B cell (primary cell): ENCODE data around the gene KIF23. TPM values are rescaled to one million over a fixed set of nuclear protein-coding genes. Genes with fewer than 3 reads are reported as not detected.

Source experiments
- ATAC-seq: fragments of 200-7000 bp; cut with Tn5 transposase; one replicate; pipeline ENCODE4 v1.10.0; 2021; ENCODE audit warnings: low read depth, mild to moderate bottlenecking, moderate number of reproducible peaks, moderate library complexity
- CTCF ChIA-PET: fragments of 350-600 bp; sonication (Branson Sonifier 250); formaldehyde crosslinking; loops from one replicate; lab custom pipeline; 2021; ENCODE audit warnings: antibody characterized with exemption, inconsistent platforms; lab: Charles Lee
- POLR2A ChIA-PET: fragments of 350-600 bp; sonication (Branson Sonifier 250); formaldehyde crosslinking; loops from one replicate; lab custom pipeline; 2021; ENCODE audit warnings: antibody characterized with exemption; lab: Charles Lee
- DNase-seq: peaks from one replicate; pipeline ENCODE4 v3.0.0; 2013
- H2AFZ ChIP-seq: 2 replicates; pipeline ENCODE4 v1.6.1; 2012; ENCODE audit warnings: mild to moderate bottlenecking, low read depth, low read length; ENCODE audit not compliant: insufficient read depth, poor library complexity, severe bottlenecking
- H3K27ac ChIP-seq, 2 donors: 1 replicate in 1 of 2; 2 replicates in 1 of 2; pipeline ENCODE4 v1.5.1; 2012 to 2013; ENCODE audit warnings: low read length in 2 of 2, mild to moderate bottlenecking in 2 of 2, moderate library complexity in 1 of 2
- H3K27me3 ChIP-seq, 4 experiments: fragments of 200-600 bp in 1 of 4; sonication (generic) in 1 of 4; replicated peaks in 1 of 4; 1 replicate in 2 of 4; 2 replicates in 2 of 4; pipeline versions ENCODE4 v1.6.1 to v1.7.0; 2013 to 2016; ENCODE audit warnings: low read length in 3 of 4, mild to moderate bottlenecking in 2 of 4, mixed read lengths in 1 of 4, moderate library complexity in 1 of 4; ENCODE audit not compliant: insufficient read depth in 4 of 4, control insufficient read depth in 3 of 4; ENCODE audit errors: control extremely low read depth in 1 of 4
- H3K36me3 ChIP-seq, 2 experiments: replicated peaks in 1 of 2; 1 replicate in 1 of 2; 2 replicates in 1 of 2; pipeline versions ENCODE4 v1.6.1 to v1.7.1; 2013; ENCODE audit warnings: low read length in 1 of 2; ENCODE audit not compliant: insufficient read depth in 2 of 2, control insufficient read depth in 1 of 2; ENCODE audit errors: control extremely low read depth in 1 of 2, extremely low read depth in 1 of 2
- H3K4me1 ChIP-seq, 2 donors: fragments of 200-600 bp in 1 of 2; sonication (generic) in 1 of 2; 1 replicate in 1 of 2; 2 replicates in 1 of 2; pipeline versions ENCODE4 v1.5.1 to v1.6.1; 2013 to 2017; ENCODE audit warnings: low read length in 2 of 2; ENCODE audit not compliant: control insufficient read depth in 2 of 2, insufficient read depth in 2 of 2
- H3K4me2 ChIP-seq: replicated peaks from 2 replicates; pipeline ENCODE3; 2012; ENCODE audit warnings: mild to moderate bottlenecking, low read depth, low read length; ENCODE audit not compliant: poor library complexity, severe bottlenecking
- H3K4me3 ChIP-seq, 5 experiments: fragments of 200-600 bp in 1 of 5; sonication (generic) in 1 of 5; 1 replicate in 3 of 5; 2 replicates in 2 of 5; pipeline versions ENCODE4 v1.5.1 to v1.7.0; 2011 to 2016; ENCODE audit warnings: low read length in 4 of 5, mild to moderate bottlenecking in 4 of 5, low read depth in 2 of 5, control low read depth in 1 of 5, moderate library complexity in 1 of 5; ENCODE audit not compliant: insufficient read depth in 1 of 5; ENCODE audit errors: control extremely low read depth in 1 of 5, extremely low read depth in 1 of 5
- H3K79me2 ChIP-seq: fragments of 200-600 bp; sonication (generic); one replicate; pipeline ENCODE4 v1.6.0; 2016; ENCODE audit warnings: low read length; ENCODE audit not compliant: control insufficient read depth, insufficient read depth
- H3K9ac ChIP-seq: fragments of 200-600 bp; sonication (generic); 2 replicates; pipeline ENCODE4 v1.6.1; 2017; ENCODE audit warnings: mild to moderate bottlenecking, low read length, moderate library complexity
- H3K9me3 ChIP-seq, 3 donors: one replicate each; pipeline versions ENCODE4 v1.6.1 to v1.7.1; 2013; ENCODE audit warnings: low read length in 2 of 3; ENCODE audit not compliant: control insufficient read depth in 2 of 3, insufficient read depth in 1 of 3; ENCODE audit errors: control extremely low read depth in 1 of 3
- H4K20me1 ChIP-seq: 2 replicates; pipeline ENCODE4 v1.6.0; 2012; ENCODE audit warnings: mild to moderate bottlenecking, low read length; ENCODE audit not compliant: insufficient read depth, control insufficient read depth, poor library complexity, severe bottlenecking
- H3K27ac Mint-ChIP-seq: one replicate; pipeline ENCODE4 v1.8.0; 2021; ENCODE audit warnings: mixed read lengths
- H3K27me3 Mint-ChIP-seq: one replicate; pipeline ENCODE4 v1.8.0; 2021; ENCODE audit warnings: mixed read lengths
- H3K4me1 Mint-ChIP-seq: one replicate; pipeline ENCODE4 v1.8.0; 2021; ENCODE audit warnings: mixed read lengths
- H3K4me3 Mint-ChIP-seq: one replicate; pipeline ENCODE4 v1.8.0; 2021; ENCODE audit warnings: mixed read lengths
- H3K9me3 Mint-ChIP-seq: one replicate; pipeline ENCODE4 v1.8.0; 2022; ENCODE audit warnings: mixed read lengths; ENCODE audit not compliant: insufficient read depth
- EZH2 ChIP-seq: IDR thresholded peaks from 2 replicates; pipeline ENCODE4 v1.6.1; 2012; ENCODE audit warnings: borderline replicate concordance, low read depth, mild to moderate bottlenecking, moderate library complexity, low read length; ENCODE audit not compliant: insufficient read depth, poor library complexity, severe bottlenecking
- WGBS: methylation state at CpG from one replicate; pipeline ENCODE4 v1.1.5; 2013; ENCODE audit warnings: missing lambda C conversion rate; ENCODE audit not compliant: insufficient coverage; 5-methylcytosine and 5-hydroxymethylcytosine counted together
- intact Hi-C: fragments of 100-400 bp; cut with micrococcal nuclease; formaldehyde crosslinking; loops from one replicate; pipeline ENCODE4 v1.10.0; 2022
- polyA plus RNA-seq: library from polyadenylated mRNA; depleted of rRNA; stranded (reverse); fragments of >200 nt; gene quantifications from 2 replicates; pipeline ENCODE4 v1.2.3, GENCODE V29; 2012
- total RNA-seq, 2 donors: library from RNA; stranded (reverse); fragments of 120-200 nt in 1 of 2; gene quantifications; 1 replicate in 1 of 2; 2 replicates in 1 of 2; pipeline versions ENCODE4 v1.2.3 to v1.2.4, GENCODE V29; 2013 to 2022
- TF ChIP-seq, protein P1 (sequence below): fragments of 200-600 bp; IDR thresholded peaks from one replicate; pipeline ENCODE4 v1.8.0; 2022; ENCODE audit warnings: antibody characterized with exemption, mild to moderate bottlenecking

The KIF23 gene
- total and polyA plus RNA-seq, 2 donors (not counting 1 experiment from before 2014, with no cell fraction given), result 0.30 to 0.34 TPM

DNA sequence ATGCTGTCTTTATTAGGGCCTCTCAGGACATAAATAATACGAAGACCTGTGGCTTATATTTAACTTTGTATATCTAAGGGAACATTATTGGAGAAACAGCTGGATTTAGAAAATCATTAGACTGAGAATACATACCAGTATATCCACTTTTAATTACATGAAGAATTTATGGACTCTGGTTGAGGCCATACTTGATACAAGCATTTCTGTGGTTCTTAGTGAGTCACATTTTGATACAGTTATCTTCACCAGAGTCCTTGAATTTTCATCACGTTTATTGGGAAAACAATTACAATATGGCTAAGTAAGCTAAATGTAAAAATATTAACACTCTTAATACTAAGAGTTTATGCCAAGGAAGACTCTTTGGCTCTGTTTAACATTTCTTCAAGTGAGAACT is 9.9 kb downstream of the KIF23 start:
- H3K27ac ChIP-seq, result no peak overlapping the region
- no peaks in the 10 kb centered on the region for H3K36me3 ChIP-seq

DNA sequence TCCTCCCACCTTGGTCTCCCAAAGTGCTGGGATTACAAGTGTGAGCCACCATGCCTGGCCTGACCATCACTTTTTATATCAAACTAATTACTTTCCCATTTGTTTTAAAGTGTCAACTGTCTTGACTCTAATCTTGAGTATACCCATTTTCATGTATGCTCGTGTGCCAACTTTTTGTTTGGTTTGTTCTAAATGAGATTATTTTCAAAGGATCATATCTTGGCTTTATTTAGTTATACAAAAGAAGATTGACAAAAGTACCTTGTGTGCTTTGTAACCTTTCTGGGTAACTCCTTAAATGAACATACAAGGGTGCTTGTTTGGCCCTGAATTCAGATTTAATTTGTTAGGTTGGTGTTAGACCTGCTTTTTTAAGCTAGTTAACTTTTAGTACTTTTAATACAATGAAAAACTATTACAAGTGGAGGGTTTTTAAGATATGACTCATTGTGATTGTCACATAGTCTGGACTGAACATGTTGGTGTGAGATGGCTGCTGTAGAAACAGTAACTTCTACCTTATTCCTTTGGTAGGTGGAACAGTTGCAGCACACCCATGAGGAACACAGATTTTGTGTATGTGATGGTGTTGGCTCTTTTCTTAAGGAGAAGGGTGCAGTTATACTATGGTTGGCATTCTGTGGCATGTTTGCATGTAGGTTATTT is 10.7 kb downstream of the KIF23 start:
- WGBS, result no CpG with 5 or more reads among the region's 1 CpG
- Histone ChIP-seq H3K36me3 (peaks cover 0 to 1% of the 10 kb centered on the region in 2 experiments), H3K27ac (no peak overlapping the region), H3K9ac (no peak overlapping the region), H3K4me1 (no peaks in the 10 kb centered on the region), H3K4me2 (no peak overlapping the region), H3K4me3 (no peak overlapping the region), H3K27me3 (no peaks in the 10 kb centered on the region), H3K9me3 (no peaks in the 10 kb centered on the region), H3K79me2 (no peaks in the 10 kb centered on the region), H4K20me1 (no peaks in the 10 kb centered on the region), H2AFZ (no peak overlapping the region)
- Mint-ChIP-seq H3K4me3 (no peak overlapping the region), H3K27me3 (no peaks in the 10 kb centered on the region), H3K4me1 (no peaks in the 10 kb centered on the region), H3K9me3 (no peaks in the 10 kb centered on the region), H3K27ac (no peak overlapping the region)
- DNase-seq, result no peak
- POLR2A ChIA-PET, result no interaction called here
- TF ChIP-seq, protein P1, sequence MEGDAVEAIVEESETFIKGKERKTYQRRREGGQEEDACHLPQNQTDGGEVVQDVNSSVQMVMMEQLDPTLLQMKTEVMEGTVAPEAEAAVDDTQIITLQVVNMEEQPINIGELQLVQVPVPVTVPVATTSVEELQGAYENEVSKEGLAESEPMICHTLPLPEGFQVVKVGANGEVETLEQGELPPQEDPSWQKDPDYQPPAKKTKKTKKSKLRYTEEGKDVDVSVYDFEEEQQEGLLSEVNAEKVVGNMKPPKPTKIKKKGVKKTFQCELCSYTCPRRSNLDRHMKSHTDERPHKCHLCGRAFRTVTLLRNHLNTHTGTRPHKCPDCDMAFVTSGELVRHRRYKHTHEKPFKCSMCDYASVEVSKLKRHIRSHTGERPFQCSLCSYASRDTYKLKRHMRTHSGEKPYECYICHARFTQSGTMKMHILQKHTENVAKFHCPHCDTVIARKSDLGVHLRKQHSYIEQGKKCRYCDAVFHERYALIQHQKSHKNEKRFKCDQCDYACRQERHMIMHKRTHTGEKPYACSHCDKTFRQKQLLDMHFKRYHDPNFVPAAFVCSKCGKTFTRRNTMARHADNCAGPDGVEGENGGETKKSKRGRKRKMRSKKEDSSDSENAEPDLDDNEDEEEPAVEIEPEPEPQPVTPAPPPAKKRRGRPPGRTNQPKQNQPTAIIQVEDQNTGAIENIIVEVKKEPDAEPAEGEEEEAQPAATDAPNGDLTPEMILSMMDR, result no peak
- CTCF ChIA-PET, result no interaction called here
- ATAC-seq, result no peak
- intact Hi-C loops, result no loop called here

More for the DNA sequence above, 9.9 kb downstream of the KIF23 start:
- intact Hi-C loops, result no loop called here
- Histone ChIP-seq H3K79me2 (no peaks in the 10 kb centered on the region), H3K4me1 (no peaks in the 10 kb centered on the region), H3K9ac (no peak overlapping the region), H4K20me1 (no peaks in the 10 kb centered on the region), H3K9me3 (no peaks in the 10 kb centered on the region), H3K4me2 (no peak overlapping the region), H3K27me3 (no peaks in the 10 kb centered on the region), H3K4me3 (no peak overlapping the region), H2AFZ (no peak overlapping the region)
- POLR2A ChIA-PET, result no interaction called here
- no peak for ATAC-seq
- CTCF ChIA-PET, result no interaction called here
- no peak for TF ChIP-seq EZH2
- TF ChIP-seq, protein P1, result no peak
- Mint-ChIP-seq H3K9me3 (no peaks in the 10 kb centered on the region), H3K27me3 (no peaks in the 10 kb centered on the region), H3K4me1 (no peaks in the 10 kb centered on the region), H3K4me3 (no peak overlapping the region), H3K27ac (no peak overlapping the region)
- no peak for DNase-seq
- no CpG with 5 or more reads among the region's 2 CpGs for WGBS
